Limb (tissue), 2 donors: Measurements from ENCODE around the gene NPY4R2.
"Not testable (repeated sequence)": the region's sequence is repeated elsewhere in the genome, so short reads cannot be mapped to it uniquely, and the experiment has no call there.

Source experiments
- DNase-seq, 2 donors: peaks; one replicate each; pipeline ENCODE4 v3.0.0-alpha.2; 2016; ENCODE audit errors: extremely low spot score in 2 of 2

NPY4R2 gene

GRCh38 chr10:47928225-47928624 lies 9.8 kb downstream of the NPY4R2 start:
- not testable (repeated sequence) for DNase-seq

- DNase-seq, result not testable (repeated sequence)
Observed at GRCh38 chr10:47932824-47933223, 14.4 kb downstream of the NPY4R2 start.

- DNase-seq, result not testable (repeated sequence)
Observed at GRCh38 chr10:47933462-47933861, 15.0 kb downstream of the NPY4R2 start.

GRCh38 chr10:47936772-47937228 lies 18.3 kb downstream of the NPY4R2 start:
- not testable (repeated sequence) for DNase-seq

GRCh38 chr10:47937634-47938033 lies 19.2 kb downstream of the NPY4R2 start:
- not testable (repeated sequence) for DNase-seq

- DNase-seq, result not testable (repeated sequence)
Observed at GRCh38 chr10:47940821-47941220, 22.4 kb downstream of the NPY4R2 start.

GRCh38 chr10:47941379-47941778 lies 22.9 kb downstream of the NPY4R2 start:
- DNase-seq, result not testable (repeated sequence)

- DNase-seq, result not testable (repeated sequence)
Observed at GRCh38 chr10:47942351-47943019, 24.0 kb downstream of the NPY4R2 start.

- not testable (repeated sequence) for DNase-seq
Observed at GRCh38 chr10:47943328-47943727, 24.9 kb downstream of the NPY4R2 start.

- not testable (repeated sequence) for DNase-seq
Observed at GRCh38 chr10:47947424-47947823, 29.0 kb downstream of the NPY4R2 start.

GRCh38 chr10:47957158-47957557 lies 38.7 kb downstream of the NPY4R2 start:
- DNase-seq, result not testable (repeated sequence)

- not testable (repeated sequence) for DNase-seq
Observed at GRCh38 chr10:47959677-47960076, 41.2 kb downstream of the NPY4R2 start.

- DNase-seq, result not testable (repeated sequence)
Observed at GRCh38 chr10:47960699-47961098, 42.2 kb downstream of the NPY4R2 start.

- DNase-seq, result not testable (repeated sequence)
Observed at GRCh38 chr10:47962785-47963184, 44.3 kb downstream of the NPY4R2 start.

- not testable (repeated sequence) for DNase-seq
Observed at GRCh38 chr10:47964280-47965063, 46.0 kb downstream of the NPY4R2 start.

GRCh38 chr10:47968988-47969387 lies 50.5 kb downstream of the NPY4R2 start:
- not testable (repeated sequence) for DNase-seq

- not testable (repeated sequence) for DNase-seq
Observed at GRCh38 chr10:47970047-47970446, 51.6 kb downstream of the NPY4R2 start.

- not testable (repeated sequence) for DNase-seq
Observed at GRCh38 chr10:47971598-47971997, 53.1 kb downstream of the NPY4R2 start.

- DNase-seq, result not testable (repeated sequence)
Observed at GRCh38 chr10:47972077-47972476, 53.6 kb downstream of the NPY4R2 start.
